Neuron (in vitro differentiated cells): ENCODE results near the gene TSKU.

Experiments used
- H2AFZ ChIP-seq: one replicate; pipeline ENCODE4 v1.6.1; 2013; ENCODE audit warnings: low read depth, mild to moderate bottlenecking, inconsistent platforms, low read length, moderate library complexity
- H3K27me3 ChIP-seq: one replicate; pipeline ENCODE4 v1.6.1; 2013; ENCODE audit warnings: low read length; ENCODE audit not compliant: insufficient read depth
- H3K36me3 ChIP-seq: one replicate; pipeline ENCODE4 v1.6.1; 2013; ENCODE audit warnings: low read length; ENCODE audit not compliant: insufficient read depth
- H3K4me1 ChIP-seq: one replicate; pipeline ENCODE4 v1.6.1; 2013; ENCODE audit warnings: low read length; ENCODE audit not compliant: insufficient read depth
- H3K4me3 ChIP-seq: 2 replicates; pipeline ENCODE4 v1.5.1; 2013; ENCODE audit warnings: mild to moderate bottlenecking, low read length, moderate library complexity
- H3K9me3 ChIP-seq: one replicate; pipeline ENCODE4 v1.6.1; 2013; ENCODE audit warnings: low read length

TSKU gene

DNA sequence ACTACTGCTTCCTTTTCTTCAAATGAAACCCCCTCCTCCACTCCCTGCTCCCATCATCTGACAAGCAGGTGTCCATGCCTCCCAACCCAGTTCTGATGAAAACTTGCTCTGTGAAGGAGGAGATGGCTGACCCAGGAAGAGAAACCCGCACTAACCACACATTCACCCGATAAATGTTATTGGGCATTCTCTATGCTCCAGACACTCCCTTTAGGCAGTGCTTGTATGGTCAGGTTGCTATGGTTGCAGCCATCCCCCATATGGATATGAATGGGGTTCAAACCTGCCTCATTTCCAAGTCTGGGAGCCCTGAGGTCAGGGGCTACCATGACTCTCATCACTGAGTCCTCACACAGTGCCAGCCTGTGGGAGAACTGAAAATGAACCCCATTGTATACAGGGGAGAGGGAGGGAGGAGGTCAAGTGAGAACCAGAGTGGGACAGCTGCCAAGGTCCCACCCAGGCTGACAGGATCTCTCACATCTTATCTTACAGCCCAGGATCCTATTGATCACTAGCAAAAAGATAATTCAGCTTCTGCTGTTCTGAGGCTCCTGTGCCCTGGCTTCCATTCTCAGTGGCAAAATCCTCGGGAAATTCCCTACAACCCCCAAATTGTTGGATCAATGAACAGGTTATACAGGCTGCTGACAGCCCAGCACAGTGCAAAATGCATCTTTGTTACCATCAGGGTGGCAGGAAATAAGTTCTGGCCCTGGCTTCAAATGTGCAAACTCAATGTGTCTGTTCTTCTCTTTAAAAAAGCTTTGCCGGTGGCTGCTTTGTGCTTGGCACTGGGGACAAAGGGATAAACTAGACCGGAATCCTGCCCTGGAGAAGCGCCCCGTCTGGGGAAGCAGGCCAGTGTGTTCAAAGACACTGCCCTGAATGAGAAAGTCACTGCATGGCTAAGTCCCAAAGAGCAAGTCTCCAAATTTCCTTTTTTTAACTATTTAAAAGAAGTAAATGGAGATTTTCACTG, 54.8 kb downstream of the TSKU start:
- Histone ChIP-seq H2AFZ (peak overlapping the region; percentile 7), H3K36me3 (no peaks in the 10 kb centered on the region), H3K4me1 (peaks cover 29% of the 10 kb centered on the region), H3K4me3 (no peak overlapping the region), H3K9me3 (no peaks in the 10 kb centered on the region), H3K27me3 (no peaks in the 10 kb centered on the region)

DNA sequence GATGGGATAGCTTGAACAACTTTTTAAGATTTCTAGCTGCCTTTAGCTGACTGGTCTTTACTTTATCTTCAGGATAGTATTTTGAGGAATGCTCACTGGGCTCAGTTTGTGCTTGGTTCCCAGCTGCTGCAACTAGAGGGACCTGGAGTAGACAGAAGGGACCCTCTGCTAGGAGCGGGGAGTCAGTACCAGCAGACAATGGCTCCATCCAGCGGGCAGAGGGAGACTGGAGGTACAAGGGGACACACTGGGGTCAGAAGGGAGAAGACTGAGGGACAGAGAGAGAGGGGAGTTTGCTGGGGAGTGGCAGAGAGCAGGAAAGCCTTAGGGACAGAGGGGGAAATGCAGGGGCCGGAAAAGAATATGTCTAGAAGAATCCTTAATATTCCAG, 55.5 kb downstream of the TSKU start:
- no peaks in the 10 kb centered on the region for H3K9me3 ChIP-seq
- peak overlapping the region; percentile 7 for H2AFZ ChIP-seq
- H3K27me3 ChIP-seq: no peaks in the 10 kb centered on the region
- no peak overlapping the region for H3K4me3 ChIP-seq
- H3K4me1 ChIP-seq: peaks cover 29% of the 10 kb centered on the region
- H3K36me3 ChIP-seq: no peaks in the 10 kb centered on the region

DNA sequence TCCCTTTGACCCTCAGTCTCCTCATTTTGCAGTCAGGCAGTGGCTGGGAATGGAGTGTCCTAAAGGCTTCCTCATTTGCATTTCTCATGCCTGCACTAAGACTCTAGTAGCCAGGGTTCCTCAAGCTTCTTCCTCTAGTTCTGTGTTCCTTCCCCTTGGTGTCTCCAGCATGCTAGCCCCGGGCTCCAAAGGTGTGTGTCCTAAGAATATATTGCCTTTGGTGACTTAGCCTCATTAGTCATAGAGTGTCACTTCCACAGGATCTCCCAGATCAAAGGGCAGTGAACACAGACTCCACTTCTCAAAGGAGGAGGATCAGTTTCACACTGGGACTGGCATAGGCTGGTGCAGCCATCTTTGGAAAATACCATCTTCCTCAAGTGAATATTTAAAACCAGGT, 56.2 kb downstream of the TSKU start:
- no peaks in the 10 kb centered on the region for H3K36me3 ChIP-seq
- H2AFZ ChIP-seq: no peak overlapping the region
- no peaks in the 10 kb centered on the region for H3K9me3 ChIP-seq
- no peak overlapping the region for H3K4me3 ChIP-seq
- H3K4me1 ChIP-seq: peaks cover 29% of the 10 kb centered on the region
- no peaks in the 10 kb centered on the region for H3K27me3 ChIP-seq

DNA sequence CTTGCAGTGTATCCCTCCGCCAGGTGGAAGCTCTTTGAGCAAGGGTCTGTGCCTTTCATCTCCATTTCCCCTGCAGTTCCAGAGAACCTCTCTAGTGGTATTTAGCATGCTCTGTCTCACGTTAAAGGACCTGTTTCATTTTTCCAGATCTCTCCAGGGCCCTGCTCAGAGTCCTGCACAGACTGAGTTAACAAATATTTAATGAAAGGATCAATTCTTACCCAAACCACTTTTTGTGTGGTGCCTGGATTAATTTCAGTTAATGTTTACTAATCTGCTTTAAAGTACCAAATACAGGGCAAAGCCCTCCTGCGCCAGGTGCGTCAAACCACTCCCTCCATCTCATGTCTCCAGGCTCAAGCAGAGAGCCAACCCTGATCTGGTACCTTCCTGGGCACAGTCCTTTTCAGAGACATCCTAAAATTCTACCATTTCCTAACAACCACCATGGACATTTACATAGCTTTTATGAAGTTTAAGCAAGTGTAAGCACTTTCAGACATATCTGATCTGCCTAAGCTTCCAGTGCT, 58.8 kb downstream of the TSKU start:
- H3K27me3 ChIP-seq: no peaks in the 10 kb centered on the region
- no peaks in the 10 kb centered on the region for H3K36me3 ChIP-seq
- peaks cover 24% of the 10 kb centered on the region for H3K4me1 ChIP-seq
- no peak overlapping the region for H3K4me3 ChIP-seq
- no peaks in the 10 kb centered on the region for H3K9me3 ChIP-seq
- no peak overlapping the region for H2AFZ ChIP-seq

DNA sequence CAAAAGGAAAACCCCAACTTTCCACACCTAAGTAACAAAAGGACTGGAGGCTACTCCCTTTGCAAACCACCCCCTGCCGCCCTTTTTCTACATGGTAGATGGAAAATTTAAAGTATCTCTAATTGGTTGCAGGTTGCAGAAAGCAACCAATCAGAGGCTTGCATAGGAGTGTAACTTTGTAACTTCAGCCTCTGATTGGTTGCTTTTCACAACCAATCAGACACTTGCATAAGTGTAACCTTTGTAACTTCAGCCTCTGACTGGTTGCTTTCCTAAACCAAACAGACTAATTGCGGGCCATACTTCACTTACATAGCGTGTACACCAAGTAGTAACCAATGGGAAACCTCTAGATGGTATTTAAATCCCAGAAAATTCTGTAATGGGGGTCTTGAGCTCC, 60.8 kb downstream of the TSKU start:
- no peak overlapping the region for H3K4me3 ChIP-seq
- H3K27me3 ChIP-seq: no peaks in the 10 kb centered on the region
- H3K4me1 ChIP-seq: peaks cover 6% of the 10 kb centered on the region
- H3K36me3 ChIP-seq: no peaks in the 10 kb centered on the region
- H3K9me3 ChIP-seq: no peaks in the 10 kb centered on the region
- no peak overlapping the region for H2AFZ ChIP-seq

DNA sequence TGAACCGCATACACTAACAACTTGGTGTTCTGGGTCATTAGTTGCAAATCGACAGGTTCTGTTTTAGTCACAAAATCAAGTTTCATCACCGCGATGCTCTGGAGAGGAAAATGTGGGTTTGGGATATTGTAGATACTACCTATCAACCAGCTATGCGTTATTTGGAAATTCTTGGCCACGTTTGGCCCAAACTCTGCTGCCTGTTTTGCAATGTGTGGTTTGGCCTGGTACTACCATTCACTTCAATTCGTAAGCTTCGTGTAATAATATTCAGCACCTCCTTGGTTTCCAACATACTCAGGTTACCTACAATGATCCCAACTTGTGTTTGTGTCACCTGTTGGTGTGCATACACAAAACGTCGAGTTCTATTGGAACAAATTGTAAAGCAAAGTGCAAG, 61.4 kb downstream of the TSKU start:
- no peaks in the 10 kb centered on the region for H3K4me1 ChIP-seq

DNA sequence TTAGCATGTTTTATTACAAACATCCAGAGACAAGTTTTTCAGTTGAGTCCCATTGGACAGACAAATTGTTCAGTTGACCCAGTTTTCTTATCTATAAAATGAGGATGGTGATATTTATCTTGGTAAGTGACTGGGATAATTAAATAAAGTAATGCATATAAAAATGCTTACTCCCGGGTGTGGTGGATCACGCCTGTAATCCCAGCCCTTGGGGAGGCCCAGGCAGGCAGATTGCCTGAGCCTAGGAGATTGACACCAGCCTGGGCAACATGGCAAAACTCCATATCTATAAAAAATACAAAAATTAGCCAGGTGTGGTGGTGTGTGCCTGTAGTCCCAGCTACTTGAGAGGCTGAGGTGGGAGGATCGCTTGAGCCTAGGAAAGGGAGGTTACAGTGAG, 61.9 kb downstream of the TSKU start:
- H3K4me1 ChIP-seq: no peaks in the 10 kb centered on the region
- no peak overlapping the region for H3K4me3 ChIP-seq
- H2AFZ ChIP-seq: no peak overlapping the region
- H3K27me3 ChIP-seq: peaks cover under 1% of the 10 kb centered on the region
- H3K36me3 ChIP-seq: no peaks in the 10 kb centered on the region
- H3K9me3 ChIP-seq: no peaks in the 10 kb centered on the region

More for the DNA sequence above, 61.4 kb downstream of the TSKU start:
- no peaks in the 10 kb centered on the region for H3K9me3 ChIP-seq
- H2AFZ ChIP-seq: no peak overlapping the region
- H3K36me3 ChIP-seq: no peaks in the 10 kb centered on the region
- H3K27me3 ChIP-seq: no peaks in the 10 kb centered on the region
- no peak overlapping the region for H3K4me3 ChIP-seq

DNA sequence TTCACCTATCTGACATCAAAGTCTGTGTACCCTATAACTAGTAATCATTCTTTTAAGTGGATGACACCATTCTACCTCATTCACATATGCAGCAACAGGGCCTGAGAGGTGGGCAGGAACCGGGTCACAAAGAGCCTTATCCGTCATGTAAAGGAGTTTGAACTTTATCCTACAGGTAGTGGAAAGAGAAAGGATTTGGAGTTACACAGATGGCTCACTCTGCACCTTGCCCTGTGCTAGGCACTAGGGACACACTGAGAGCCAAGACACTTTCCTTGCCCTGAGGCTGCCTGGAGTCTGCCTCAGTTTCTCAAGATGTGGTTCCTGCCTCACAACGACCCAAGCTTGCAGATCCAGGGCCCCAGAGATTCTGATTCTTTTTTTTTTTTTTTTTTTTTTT, 63.3 kb downstream of the TSKU start:
- no peaks in the 10 kb centered on the region for H3K9me3 ChIP-seq
- no peak overlapping the region for H3K4me3 ChIP-seq
- no peaks in the 10 kb centered on the region for H3K36me3 ChIP-seq
- no peaks in the 10 kb centered on the region for H3K4me1 ChIP-seq
- H2AFZ ChIP-seq: no peak overlapping the region
- H3K27me3 ChIP-seq: peaks cover 4% of the 10 kb centered on the region
